VCaP (cell line): Measurements from ENCODE around the gene DKC1.

Experiments used
- H3K27ac ChIP-seq: fragments of 450-650 bp; 2 replicates; pipeline ENCODE4 v1.5.1; 2017
- TF ChIP-seq, protein P1 (sequence below): fragments of 450-650 bp; conservative IDR thresholded peaks from 2 replicates; pipeline ENCODE4 v1.5.1; 2017; ENCODE audit warnings: mild to moderate bottlenecking, moderate library complexity

Gene DKC1

DNA sequence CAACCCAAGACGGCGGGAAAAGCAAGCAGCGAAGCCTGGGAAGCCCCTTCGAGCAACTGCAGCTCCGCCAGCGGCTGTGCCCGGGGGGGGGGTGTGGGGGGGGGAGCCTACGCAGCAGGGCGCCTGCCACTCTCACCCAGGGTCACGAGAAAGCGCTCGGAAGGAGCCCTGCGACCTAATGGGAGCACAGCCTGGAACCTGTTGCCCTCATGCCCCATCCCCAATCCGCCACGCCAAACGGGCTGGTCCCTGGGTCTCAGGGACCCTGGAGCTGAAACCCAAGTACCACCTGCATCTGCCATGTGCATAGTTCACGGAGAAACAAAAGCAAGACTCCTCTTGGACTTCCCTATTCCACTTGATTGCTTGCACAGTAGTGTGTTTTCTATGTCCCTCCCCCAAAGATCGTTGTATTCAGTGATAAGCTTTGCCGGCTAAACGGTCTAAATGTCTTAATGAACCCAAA, 11.4 kb upstream of the DKC1 start:
- H3K27ac ChIP-seq = no peak overlapping the region
- TF ChIP-seq, protein P1, sequence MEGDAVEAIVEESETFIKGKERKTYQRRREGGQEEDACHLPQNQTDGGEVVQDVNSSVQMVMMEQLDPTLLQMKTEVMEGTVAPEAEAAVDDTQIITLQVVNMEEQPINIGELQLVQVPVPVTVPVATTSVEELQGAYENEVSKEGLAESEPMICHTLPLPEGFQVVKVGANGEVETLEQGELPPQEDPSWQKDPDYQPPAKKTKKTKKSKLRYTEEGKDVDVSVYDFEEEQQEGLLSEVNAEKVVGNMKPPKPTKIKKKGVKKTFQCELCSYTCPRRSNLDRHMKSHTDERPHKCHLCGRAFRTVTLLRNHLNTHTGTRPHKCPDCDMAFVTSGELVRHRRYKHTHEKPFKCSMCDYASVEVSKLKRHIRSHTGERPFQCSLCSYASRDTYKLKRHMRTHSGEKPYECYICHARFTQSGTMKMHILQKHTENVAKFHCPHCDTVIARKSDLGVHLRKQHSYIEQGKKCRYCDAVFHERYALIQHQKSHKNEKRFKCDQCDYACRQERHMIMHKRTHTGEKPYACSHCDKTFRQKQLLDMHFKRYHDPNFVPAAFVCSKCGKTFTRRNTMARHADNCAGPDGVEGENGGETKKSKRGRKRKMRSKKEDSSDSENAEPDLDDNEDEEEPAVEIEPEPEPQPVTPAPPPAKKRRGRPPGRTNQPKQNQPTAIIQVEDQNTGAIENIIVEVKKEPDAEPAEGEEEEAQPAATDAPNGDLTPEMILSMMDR = no peak

DNA sequence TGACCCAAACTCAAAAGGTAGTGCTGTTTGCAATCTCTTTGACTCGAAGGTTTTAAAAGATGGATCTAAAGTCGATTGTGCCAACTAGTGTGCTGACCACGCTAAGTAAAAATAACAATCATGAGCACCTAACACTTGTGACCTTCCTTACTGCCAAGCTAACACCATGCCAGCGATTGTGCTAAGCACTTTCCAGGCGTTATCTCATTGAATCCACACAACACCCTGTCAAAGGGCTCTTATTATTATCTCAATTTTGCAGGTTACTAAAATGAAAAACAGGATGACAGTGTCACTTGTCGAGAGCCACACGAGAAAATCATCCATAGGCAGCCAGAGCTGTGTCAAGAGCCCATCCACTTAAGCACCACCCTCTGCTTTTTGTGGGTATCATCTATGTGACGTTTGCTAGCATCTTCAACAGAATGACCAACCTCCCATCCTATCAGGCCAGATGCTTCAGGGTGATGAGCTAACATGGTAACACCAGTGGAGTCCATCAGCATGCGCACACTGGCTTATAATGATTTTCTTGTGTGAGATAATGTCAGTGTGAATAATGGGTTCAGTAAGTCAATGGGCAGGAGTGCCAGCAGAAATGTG, 10.9 kb upstream of the DKC1 start:
- TF ChIP-seq, protein P1 = no peak
- H3K27ac ChIP-seq = no peak overlapping the region

DNA sequence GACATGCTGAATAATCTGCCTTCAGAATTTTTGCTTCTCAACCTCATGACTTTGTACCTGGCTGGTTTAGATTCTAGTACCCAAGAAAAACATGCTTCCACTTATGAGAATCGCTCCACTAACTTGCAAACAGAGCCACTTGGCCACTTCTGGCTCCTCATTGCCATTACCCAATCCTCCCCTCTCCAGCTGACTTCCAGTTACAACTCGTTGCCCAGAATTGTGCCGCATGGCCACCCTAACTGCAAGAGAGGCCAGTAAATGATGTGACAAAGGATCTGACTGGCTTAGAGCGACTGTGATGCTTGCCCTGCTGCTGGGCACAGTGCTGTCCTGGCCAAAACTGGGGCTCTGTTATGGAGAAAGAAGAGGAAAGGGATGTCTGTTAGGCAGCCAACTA, 4.0 kb upstream of the DKC1 start:
- TF ChIP-seq, protein P1 = no peak
- no peak overlapping the region for H3K27ac ChIP-seq

DNA sequence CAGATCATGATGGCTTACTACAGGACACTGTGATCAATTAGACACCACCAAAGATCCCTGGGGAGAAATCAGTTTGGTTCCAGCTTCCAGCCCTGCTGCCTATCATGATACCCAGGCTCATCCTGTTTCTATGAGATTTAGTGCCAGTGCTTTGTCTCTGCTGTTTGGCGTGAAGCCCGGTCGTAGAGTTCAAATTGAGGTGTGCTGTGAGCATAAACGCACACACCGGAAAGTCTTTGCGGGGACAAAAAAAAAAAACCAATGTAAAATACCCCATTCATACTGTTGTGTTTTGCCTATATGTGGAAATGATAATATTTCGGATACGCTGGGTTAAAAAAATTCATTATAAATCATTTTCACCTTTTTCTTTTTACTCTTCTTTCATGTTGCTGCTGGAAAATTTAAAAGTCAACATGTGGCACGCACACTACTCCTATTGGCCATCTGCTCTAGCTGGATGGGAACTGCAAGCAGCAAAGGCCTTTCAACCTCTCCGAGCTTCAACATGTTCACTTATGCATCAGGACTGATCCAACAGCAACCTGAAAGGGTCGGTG, 607 bp upstream of the DKC1 start:
- TF ChIP-seq, protein P1 = no peak

DNA sequence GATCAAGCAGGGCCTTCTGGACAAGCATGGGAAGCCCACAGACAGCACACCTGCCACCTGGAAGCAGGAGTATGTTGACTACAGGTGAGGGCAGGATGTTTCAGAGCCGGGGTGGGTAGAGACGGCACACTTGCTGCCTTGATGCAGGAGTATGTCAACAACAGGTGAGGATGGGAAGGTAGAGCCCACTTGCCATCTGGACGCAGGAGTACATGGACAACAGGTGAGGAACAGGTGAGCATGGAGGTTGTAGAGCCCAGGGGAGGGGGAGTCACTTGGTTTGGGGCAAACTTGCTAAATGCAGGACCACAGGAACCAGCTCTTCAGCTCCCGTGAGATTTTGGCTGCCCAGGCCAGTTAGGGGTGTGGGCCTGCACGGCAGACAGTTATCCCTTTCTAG, 12.0 kb downstream of the DKC1 start:
- TF ChIP-seq, protein P1 = no peak
- no peak overlapping the region for H3K27ac ChIP-seq

More for the DNA sequence above, 607 bp upstream of the DKC1 start:
- H3K27ac ChIP-seq = peak overlapping the region; percentile 91

DNA sequence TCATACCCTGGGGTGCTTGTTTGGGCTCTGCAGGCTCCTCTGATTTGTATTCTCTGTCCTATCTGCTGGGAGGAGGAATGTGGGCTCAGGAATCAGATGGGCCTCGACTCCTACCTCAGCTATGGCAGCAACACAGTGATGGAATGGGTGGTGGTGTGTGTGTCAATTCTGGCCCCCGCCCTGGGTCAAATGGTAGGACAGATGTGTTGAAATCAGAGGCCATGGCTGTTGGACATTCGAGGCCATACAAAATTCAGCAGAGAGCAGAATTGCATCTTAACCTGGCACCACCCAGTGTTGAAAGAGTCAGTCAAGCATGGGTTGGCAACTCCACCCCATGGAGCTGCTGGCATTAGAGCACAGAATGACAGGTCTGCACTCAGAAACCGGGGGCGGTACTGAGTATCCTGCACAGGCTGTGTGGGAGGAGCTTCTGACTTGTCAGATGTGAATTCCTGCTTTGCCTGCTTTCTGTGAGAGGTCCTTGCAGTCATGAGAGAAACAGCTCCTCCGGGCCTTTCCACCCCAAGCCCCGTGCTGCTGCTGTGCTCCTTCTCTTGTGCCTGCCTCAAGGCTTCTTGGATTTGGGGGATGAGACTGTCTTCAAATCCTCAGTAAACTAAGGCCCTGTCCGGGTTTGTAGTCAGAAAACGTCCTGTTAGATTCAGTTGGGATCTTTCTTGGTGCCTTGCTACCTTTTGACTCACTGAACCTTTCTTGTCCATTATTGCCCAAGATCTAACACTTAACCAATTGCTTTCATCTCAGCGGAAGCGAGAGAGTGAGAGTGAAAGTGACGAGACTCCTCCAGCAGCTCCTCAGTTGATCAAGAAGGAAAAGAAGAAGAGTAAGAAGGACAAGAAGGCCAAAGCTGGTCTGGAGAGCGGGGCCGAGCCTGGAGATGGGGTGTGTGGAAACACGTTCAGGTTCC, 13.0 kb downstream of the DKC1 start:
- H3K27ac ChIP-seq = no peak overlapping the region
- TF ChIP-seq, protein P1 = no peak

DNA sequence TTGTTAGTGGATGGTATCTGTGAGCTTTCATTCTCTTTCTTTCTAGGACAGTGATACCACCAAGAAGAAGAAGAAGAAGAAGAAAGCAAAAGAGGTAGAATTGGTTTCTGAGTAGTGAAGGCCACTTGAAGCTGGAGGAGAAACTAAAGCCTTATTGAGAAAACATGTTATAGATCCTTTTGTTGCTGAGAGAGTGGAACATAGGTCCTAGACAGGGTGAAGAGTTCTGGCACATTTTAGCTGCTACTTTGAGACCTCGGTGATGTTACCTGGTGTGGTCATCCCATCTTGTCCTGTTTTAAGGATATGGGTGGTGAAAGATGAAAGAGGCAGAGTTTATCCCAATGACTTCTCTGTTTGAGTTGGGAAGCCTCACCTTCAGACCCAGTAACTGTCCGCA, 14.1 kb downstream of the DKC1 start:
- no peak overlapping the region for H3K27ac ChIP-seq
- TF ChIP-seq, protein P1 = no peak
